Tibial nerve (tissue), 4 donors: ENCODE data around the gene B3GALT5. TPM values are rescaled to one million over a fixed set of nuclear protein-coding genes. Genes with fewer than 3 reads are reported as not detected.

Source experiments
- DNase-seq, 2 donors: peaks; one replicate each; pipeline ENCODE4 v3.0.0-alpha.2; 2019; ENCODE audit warnings: low spot score in 2 of 2
- H3K27ac ChIP-seq, 4 donors: fragments of 200-600 bp; sonication (generic) in 3 of 4; one replicate each; pipeline ENCODE4 v1.5.1; 2017 to 2019; ENCODE audit warnings: mild to moderate bottlenecking in 1 of 4
- H3K27me3 ChIP-seq, 2 donors: fragments of 200-600 bp; sonication (generic) in 1 of 2; one replicate each; pipeline versions ENCODE4 v1.5.1 to v1.6.0; 2017 to 2019
- H3K36me3 ChIP-seq, 3 donors: fragments of 200-600 bp; sonication (generic); one replicate each; pipeline ENCODE4 v1.5.1; 2018 to 2019
- H3K4me1 ChIP-seq, 4 donors: fragments of 200-600 bp; sonication (generic) in 3 of 4; one replicate each; pipeline ENCODE4 v1.5.1; 2017 to 2019
- H3K4me3 ChIP-seq, 4 donors: fragments of 200-600 bp; sonication (generic) in 3 of 4; one replicate each; pipeline ENCODE4 v1.5.1; 2017 to 2019; ENCODE audit warnings: mild to moderate bottlenecking in 1 of 4, moderate library complexity in 1 of 4
- H3K9me3 ChIP-seq, 4 donors: fragments of 200-600 bp; sonication (generic) in 3 of 4; one replicate each; pipeline ENCODE4 v1.5.1; 2017 to 2019
- EP300 ChIP-seq, 2 donors: sonication (generic); formaldehyde crosslinking; IDR thresholded peaks; one replicate each; pipeline ENCODE4 v1.6.1; 2017; ENCODE audit warnings: antibody characterized with exemption in 2 of 2, mild to moderate bottlenecking in 1 of 2
- POLR2A ChIP-seq, 2 donors: fragments of 450-650 bp; IDR thresholded peaks; one replicate each; pipeline ENCODE4 v1.6.1; 2017; ENCODE audit warnings: antibody characterized with exemption in 2 of 2, mild to moderate bottlenecking in 2 of 2, moderate library complexity in 2 of 2
- WGBS, 2 donors: methylation state at CpG; one replicate each; pipeline ENCODE4 v1.1.5; 2018; 5-methylcytosine and 5-hydroxymethylcytosine counted together
- total RNA-seq, 4 donors: library from RNA; depleted of rRNA; stranded (reverse); fragments of >200 nt; gene quantifications; one replicate each; pipeline ENCODE4 v1.1.0, GENCODE V29; 2016
- TF ChIP-seq, protein P1 (sequence below), 5 experiments: fragments of 200-600 bp in 3 of 5; fragments of 450-650 bp in 2 of 5; sonication (generic) in 3 of 5; IDR thresholded peaks; one replicate each; pipeline ENCODE4 v1.5.1; 2016 to 2019; ENCODE audit warnings: antibody characterized with exemption in 5 of 5, mild to moderate bottlenecking in 3 of 5, moderate library complexity in 2 of 5

The B3GALT5 gene
- total RNA-seq, 4 donors from 2014 or later, result not detected

DNA sequence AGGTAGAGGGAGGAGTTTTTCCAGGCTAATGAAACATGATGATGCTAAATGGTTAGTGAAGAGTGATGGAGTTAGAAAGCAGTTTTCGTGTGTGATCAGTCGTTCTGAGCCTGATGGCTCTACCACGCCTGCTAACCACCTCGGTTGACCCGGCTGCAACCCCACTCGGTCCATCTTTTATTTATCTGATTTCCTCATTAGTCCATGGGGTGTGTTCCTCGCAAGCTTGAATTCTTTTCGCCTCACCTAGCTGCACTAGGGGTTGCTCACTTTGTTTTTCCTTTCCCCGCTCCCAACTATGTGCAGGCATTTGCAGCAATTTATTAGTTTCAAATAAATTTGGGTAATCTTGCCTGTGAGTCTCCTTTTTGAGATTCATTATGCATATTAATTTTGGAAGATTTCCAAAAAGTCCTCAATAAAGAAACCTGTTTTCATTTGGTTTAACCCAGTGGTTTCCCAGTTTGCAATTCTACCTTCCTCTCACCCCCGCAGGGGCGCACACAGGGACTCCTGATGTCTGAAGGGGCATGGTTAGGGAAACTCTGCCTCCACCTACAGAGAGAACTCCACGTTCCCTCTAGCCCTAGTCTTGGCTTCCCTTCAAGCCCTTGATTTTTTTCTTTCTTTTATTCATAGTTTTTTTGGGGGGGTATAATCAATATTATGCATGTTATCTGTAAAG lies 12.6 kb downstream of the B3GALT5 start:
- Histone ChIP-seq H3K9me3 (peaks cover 0 to 9% (median 0%) of the 10 kb centered on the region in 4 donors), H3K4me1 (no peaks in the 10 kb centered on the region), H3K36me3 (no peaks in the 10 kb centered on the region), H3K4me3 (no peak overlapping the region), H3K27ac (no peak overlapping the region), H3K27me3 (no peaks in the 10 kb centered on the region)
- 70 to 72% methylated on average over 12 of the region's 12 CpGs for WGBS, 2 donors
- DNase-seq, result no peak
- TF ChIP-seq, protein P1, sequence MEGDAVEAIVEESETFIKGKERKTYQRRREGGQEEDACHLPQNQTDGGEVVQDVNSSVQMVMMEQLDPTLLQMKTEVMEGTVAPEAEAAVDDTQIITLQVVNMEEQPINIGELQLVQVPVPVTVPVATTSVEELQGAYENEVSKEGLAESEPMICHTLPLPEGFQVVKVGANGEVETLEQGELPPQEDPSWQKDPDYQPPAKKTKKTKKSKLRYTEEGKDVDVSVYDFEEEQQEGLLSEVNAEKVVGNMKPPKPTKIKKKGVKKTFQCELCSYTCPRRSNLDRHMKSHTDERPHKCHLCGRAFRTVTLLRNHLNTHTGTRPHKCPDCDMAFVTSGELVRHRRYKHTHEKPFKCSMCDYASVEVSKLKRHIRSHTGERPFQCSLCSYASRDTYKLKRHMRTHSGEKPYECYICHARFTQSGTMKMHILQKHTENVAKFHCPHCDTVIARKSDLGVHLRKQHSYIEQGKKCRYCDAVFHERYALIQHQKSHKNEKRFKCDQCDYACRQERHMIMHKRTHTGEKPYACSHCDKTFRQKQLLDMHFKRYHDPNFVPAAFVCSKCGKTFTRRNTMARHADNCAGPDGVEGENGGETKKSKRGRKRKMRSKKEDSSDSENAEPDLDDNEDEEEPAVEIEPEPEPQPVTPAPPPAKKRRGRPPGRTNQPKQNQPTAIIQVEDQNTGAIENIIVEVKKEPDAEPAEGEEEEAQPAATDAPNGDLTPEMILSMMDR (IDR thresholded peaks at IDR 0.05), result no peak
- TF ChIP-seq EP300 (IDR thresholded peaks at IDR 0.05) (no peak), POLR2A (IDR thresholded peaks at IDR 0.05) (no peak)

DNA sequence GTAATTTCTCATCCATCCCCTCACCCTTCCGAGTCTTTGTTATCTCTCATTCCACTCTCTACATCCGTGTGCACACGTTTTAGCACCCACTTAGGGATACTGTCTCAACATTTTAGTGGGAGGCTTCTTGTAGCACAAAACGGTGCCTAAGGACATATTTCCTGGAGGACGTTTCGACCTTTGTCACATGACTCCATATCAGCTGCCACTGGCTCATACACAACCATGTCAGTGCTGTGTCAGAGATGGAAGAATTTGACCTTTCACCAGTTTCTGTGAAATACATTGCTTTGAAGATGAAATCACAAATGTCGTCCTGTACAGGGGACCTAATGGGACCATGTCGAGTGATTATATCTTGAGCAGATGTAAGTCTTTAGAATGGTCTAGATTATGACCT lies 15.6 kb downstream of the B3GALT5 start:
- peaks cover 0 to 8% (median 0%) of the 10 kb centered on the region in 4 donors for H3K9me3 ChIP-seq
- 76 to 83% methylated on average over 8 of the region's 8 CpGs for WGBS, 2 donors
- H3K27me3 ChIP-seq, result no peaks in the 10 kb centered on the region
- no peak overlapping the region for H3K27ac ChIP-seq
- no peaks in the 10 kb centered on the region for H3K4me1 ChIP-seq
- no peak for DNase-seq
- TF ChIP-seq POLR2A (IDR thresholded peaks at IDR 0.05) (no peak), EP300 (IDR thresholded peaks at IDR 0.05) (no peak)
- TF ChIP-seq, protein P1 (IDR thresholded peaks at IDR 0.05), result no peak
- no peaks in the 10 kb centered on the region for H3K36me3 ChIP-seq
- no peak overlapping the region for H3K4me3 ChIP-seq

DNA sequence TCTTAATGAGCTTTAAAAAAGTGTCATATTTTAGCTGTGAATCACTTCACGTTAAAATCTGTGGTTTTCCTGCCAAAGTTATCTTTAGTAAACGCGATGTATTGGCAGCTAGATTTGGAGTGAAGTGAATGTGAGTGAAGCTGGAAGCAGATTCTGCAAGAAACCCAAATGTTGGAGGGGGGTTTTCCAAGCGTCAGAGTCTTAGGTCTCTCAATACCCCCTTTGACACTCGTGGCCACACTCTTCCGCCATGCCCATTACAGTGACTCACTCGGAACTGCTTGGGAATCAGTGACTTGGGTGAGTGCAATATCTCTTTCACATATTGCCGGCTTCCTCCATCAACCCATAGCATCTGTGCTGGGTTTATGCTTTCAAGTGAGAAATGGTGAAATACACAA lies 17.5 kb downstream of the B3GALT5 start:
- TF ChIP-seq, protein P1 (IDR thresholded peaks at IDR 0.05), result no peak
- TF ChIP-seq EP300 (IDR thresholded peaks at IDR 0.05) (no peak), POLR2A (IDR thresholded peaks at IDR 0.05) (no peak)
- H3K4me3 ChIP-seq, result no peak overlapping the region
- WGBS, 2 donors, result 51% methylated on average over 8 of the region's 8 CpGs
- H3K4me1 ChIP-seq, result no peaks in the 10 kb centered on the region
- no peaks in the 10 kb centered on the region for H3K9me3 ChIP-seq
- H3K27ac ChIP-seq, result no peak overlapping the region
- no peaks in the 10 kb centered on the region for H3K36me3 ChIP-seq
- H3K27me3 ChIP-seq, result no peaks in the 10 kb centered on the region
- DNase-seq, result no peak

DNA sequence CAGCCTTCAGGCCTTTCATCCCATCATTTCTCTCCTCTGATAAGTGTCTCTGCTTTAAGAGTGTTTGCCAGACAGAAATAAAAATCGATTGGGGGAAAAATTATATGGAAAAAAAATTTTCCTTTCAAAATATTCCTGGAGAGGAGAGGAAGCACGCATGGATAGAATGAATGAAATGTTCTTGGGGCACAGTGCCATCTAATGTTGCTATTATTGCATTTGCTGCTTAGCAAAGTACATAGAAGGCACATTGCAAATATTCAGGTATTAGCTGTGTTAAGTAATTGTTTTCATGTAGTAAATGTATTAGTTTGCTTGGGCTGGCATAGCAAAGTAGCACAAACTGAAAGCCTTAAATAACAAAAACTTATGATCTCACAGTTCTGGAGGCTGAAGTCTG lies 18.1 kb downstream of the B3GALT5 start:
- 40 to 42% methylated on average over 2 of the region's 2 CpGs for whole genome bisulfite sequencing, 2 donors

More for the DNA sequence above, 18.1 kb downstream of the B3GALT5 start:
- no peaks in the 10 kb centered on the region for H3K9me3 ChIP-seq
- no peak overlapping the region for H3K27ac ChIP-seq
- TF ChIP-seq EP300 (IDR thresholded peaks at IDR 0.05), result no peak
- TF ChIP-seq, protein P1 (IDR thresholded peaks at IDR 0.05), result no peak
- no peak for TF ChIP-seq POLR2A (IDR thresholded peaks at IDR 0.05)
- no peaks in the 10 kb centered on the region for H3K4me1 ChIP-seq
- H3K4me3 ChIP-seq, result no peak overlapping the region
- no peaks in the 10 kb centered on the region for H3K27me3 ChIP-seq
- DNase-seq, result no peak
- no peaks in the 10 kb centered on the region for H3K36me3 ChIP-seq
